Large intestine (tissue), 3 donors: ENCODE data around the gene LTBP3. TPM values are rescaled to one million over a fixed set of nuclear protein-coding genes. Genes with fewer than 3 reads are reported as not detected.
"Not testable (repeated sequence)": the region's sequence is repeated elsewhere in the genome, so short reads cannot be mapped to it uniquely, and the experiment has no call there.

Experiments
- DNase-seq, 2 donors: peaks; one replicate each; pipeline versions ENCODE4 v3.0.0 to v3.0.0-alpha.2; 2013
- H3K27ac ChIP-seq: one replicate; pipeline ENCODE4 v1.5.1; 2013; ENCODE audit warnings: low read length
- H3K27me3 ChIP-seq: 2 replicates; pipeline ENCODE4 v1.6.1; 2013; ENCODE audit warnings: low read length; ENCODE audit not compliant: control insufficient read depth, insufficient read depth
- H3K36me3 ChIP-seq: 2 replicates; pipeline ENCODE4 v1.6.1; 2013; ENCODE audit warnings: low read length; ENCODE audit not compliant: control insufficient read depth, insufficient read depth
- H3K4me1 ChIP-seq: one replicate; pipeline ENCODE4 v1.6.1; 2013; ENCODE audit warnings: low read length; ENCODE audit not compliant: control insufficient read depth, insufficient read depth
- H3K4me3 ChIP-seq: one replicate; pipeline ENCODE4 v1.5.1; 2013; ENCODE audit warnings: low read length
- H3K9me3 ChIP-seq: one replicate; pipeline ENCODE4 v1.6.1; 2013; ENCODE audit warnings: mild to moderate bottlenecking, low read depth, low read length, moderate library complexity; ENCODE audit not compliant: control insufficient read depth
- WGBS: methylation state at CpG from one replicate; pipeline ENCODE4 v1.1.5; 2013; ENCODE audit warnings: low lambda C conversion rate; ENCODE audit not compliant: insufficient coverage; 5-methylcytosine and 5-hydroxymethylcytosine counted together
- polyA plus RNA-seq: library from polyadenylated mRNA; unstranded; fragments of 120-200 nt; gene quantifications from one replicate; pipeline ENCODE4 v1.2.1, GENCODE V29; 2013

The LTBP3 gene
- polyA plus RNA-seq, 1 donor = 105 TPM

- no peaks in the 10 kb centered on the region for H3K9me3 ChIP-seq
- H3K27me3 ChIP-seq = no peaks in the 10 kb centered on the region
- H3K4me1 ChIP-seq = no peaks in the 10 kb centered on the region
- no CpG with 5 or more reads among the region's 15 CpGs for WGBS
- H3K4me3 ChIP-seq = no peak overlapping the region
- H3K27ac ChIP-seq = no peak overlapping the region
- peaks cover 83% of the 10 kb centered on the region for H3K36me3 ChIP-seq
- no peak for DNase-seq
These were observed 25.6 kb downstream of the LTBP3 start for GRCh38 chr11:65532388-65533064.

GRCh38 chr11:65530157-65530496 lies 28.0 kb downstream of the LTBP3 start:
- Histone ChIP-seq H3K4me3 (no peak overlapping the region), H3K27me3 (no peaks in the 10 kb centered on the region), H3K4me1 (peaks cover 8% of the 10 kb centered on the region), H3K9me3 (no peaks in the 10 kb centered on the region), H3K27ac (no peak overlapping the region), H3K36me3 (peaks cover 69% of the 10 kb centered on the region)
- WGBS = no CpG with 5 or more reads among the region's 5 CpGs
- no peak for DNase-seq

- Histone ChIP-seq H3K9me3 (no peaks in the 10 kb centered on the region), H3K4me1 (peaks cover 8% of the 10 kb centered on the region), H3K4me3 (no peak overlapping the region), H3K36me3 (peaks cover 64% of the 10 kb centered on the region), H3K27ac (no peak overlapping the region), H3K27me3 (no peaks in the 10 kb centered on the region)
- no CpG with 5 or more reads among the region's 10 CpGs for WGBS
- no peak for DNase-seq
These were observed 28.5 kb downstream of the LTBP3 start for GRCh38 chr11:65529475-65530156.

GRCh38 chr11:65528819-65529350 lies 29.3 kb downstream of the LTBP3 start:
- DNase-seq = no peak
- H3K36me3 ChIP-seq = peaks cover 61% of the 10 kb centered on the region
- no peaks in the 10 kb centered on the region for H3K9me3 ChIP-seq
- peaks cover 15% of the 10 kb centered on the region for H3K4me1 ChIP-seq
- no peaks in the 10 kb centered on the region for H3K27me3 ChIP-seq
- no CpG with 5 or more reads among the region's 12 CpGs for WGBS
- no peak overlapping the region for H3K27ac ChIP-seq
- no peak overlapping the region for H3K4me3 ChIP-seq

- no peak for DNase-seq
- H3K27ac ChIP-seq = no peak overlapping the region
- WGBS = no CpG with 5 or more reads among the region's 8 CpGs
- H3K4me3 ChIP-seq = no peak overlapping the region
- H3K4me1 ChIP-seq = peaks cover 28% of the 10 kb centered on the region
- no peaks in the 10 kb centered on the region for H3K27me3 ChIP-seq
- H3K36me3 ChIP-seq = peaks cover 44% of the 10 kb centered on the region
- no peaks in the 10 kb centered on the region for H3K9me3 ChIP-seq
These were observed 31.4 kb downstream of the LTBP3 start for GRCh38 chr11:65526744-65527143.

- peaks cover 35% of the 10 kb centered on the region for H3K36me3 ChIP-seq
- peaks cover 28% of the 10 kb centered on the region for H3K4me1 ChIP-seq
- H3K9me3 ChIP-seq = no peaks in the 10 kb centered on the region
- peak overlapping the region; percentile 50 for H3K4me3 ChIP-seq
- no peaks in the 10 kb centered on the region for H3K27me3 ChIP-seq
- WGBS = 20% methylated on average over 1 of the region's 31 CpGs
- DNase-seq = no peak
- H3K27ac ChIP-seq = no peak overlapping the region
These were observed 32.3 kb downstream of the LTBP3 start for GRCh38 chr11:65525546-65526480.

GRCh38 chr11:65524741-65525545 lies 33.2 kb downstream of the LTBP3 start, which contains the start of gene SCYL1:
Gene SCYL1, plus strand, starts transcription at chr11:65525083. Its CDS starts 71 bp downstream, at chr11:65525154.
- Histone ChIP-seq H3K36me3 (peaks cover 26% of the 10 kb centered on the region), H3K27ac (peak within 1 kb of the TSS; percentile 62), H3K4me1 (peaks cover 28% of the 10 kb centered on the region), H3K9me3 (no peaks in the 10 kb centered on the region), H3K27me3 (no peaks in the 10 kb centered on the region), H3K4me3 (peak within 1 kb of the TSS; percentile 50)
- no CpG with 5 or more reads among the region's 82 CpGs for WGBS
- peak in 1 of 2 donors; percentile 63 for DNase-seq

GRCh38 chr11:65524014-65524740 lies 34.0 kb downstream of the LTBP3 start:
- Histone ChIP-seq H3K9me3 (no peaks in the 10 kb centered on the region), H3K36me3 (peaks cover 19% of the 10 kb centered on the region), H3K4me1 (peaks cover 28% of the 10 kb centered on the region), H3K27ac (peak overlapping the region; percentile 62), H3K27me3 (no peaks in the 10 kb centered on the region), H3K4me3 (peak overlapping the region; percentile 21)
- 0% methylated on average over 1 of the region's 12 CpGs for WGBS
- DNase-seq = peak in 1 of 2 donors; percentile 70

- H3K27me3 ChIP-seq, H3K9me3 ChIP-seq, H3K27ac ChIP-seq, H3K4me3 ChIP-seq, DNase-seq: not testable (repeated sequence)
- H3K36me3 ChIP-seq = peaks cover 13% of the 10 kb centered on the region
- WGBS = no CpG with 5 or more reads among the region's 7 CpGs
- H3K4me1 ChIP-seq = peaks cover 28% of the 10 kb centered on the region
These were observed 34.6 kb downstream of the LTBP3 start for GRCh38 chr11:65523631-65523968.
